NCI-H446 treated with DMSO at 0.1 percent for 48 hours (cell line): ENCODE data around the gene VPS72.
"Not testable (repeated sequence)": the region's sequence is repeated elsewhere in the genome, so short reads cannot be mapped to it uniquely, and the experiment has no call there.

Experiments used
- DNase-seq: peaks from one replicate; lab custom pipeline; 2025; lab: John Stamatoyannopoulos, UW

Gene VPS72

GRCh38 chr1:151189637-151190445 is at the start of gene VPS72:
TSS of gene VPS72 (minus strand) at chr1:151190197. CDS start at chr1:151190121, 76 bp downstream.
- DNase-seq, result peak; percentile 77

GRCh38 chr1:151238467-151238739 is 48.4 kb upstream of the VPS72 start:
- DNase-seq, result peak; percentile 82

GRCh38 chr1:151237678-151238466 is 47.9 kb upstream of the VPS72 start:
- DNase-seq, result no peak

- DNase-seq, result no peak
Measured at GRCh38 chr1:151235235-151235634, 45.2 kb upstream of the VPS72 start.

GRCh38 chr1:151222130-151222529 is 32.1 kb upstream of the VPS72 start:
- DNase-seq, result peak; percentile 12

- no peak for DNase-seq
Measured at GRCh38 chr1:151221616-151222015, 31.6 kb upstream of the VPS72 start.

- DNase-seq, result no peak
Measured at GRCh38 chr1:151213560-151213959, 23.6 kb upstream of the VPS72 start.

GRCh38 chr1:151211972-151212705 is 22.1 kb upstream of the VPS72 start:
- DNase-seq, result no peak

- no peak for DNase-seq
Measured at GRCh38 chr1:151210830-151211229, 20.8 kb upstream of the VPS72 start.

- not testable (repeated sequence) for DNase-seq
Measured at GRCh38 chr1:151205381-151205965, 15.5 kb upstream of the VPS72 start.

GRCh38 chr1:151199873-151200581 is 10.0 kb upstream of the VPS72 start:
- no peak for DNase-seq

GRCh38 chr1:151198254-151199127 is 8.5 kb upstream of the VPS72 start, which contains the start of gene PIP5K1A:
TSS of gene PIP5K1A (plus strand) at chr1:151198552. CDS start at chr1:151198997, 445 bp downstream.
- peak; percentile 95 for DNase-seq

- no peak for DNase-seq
Measured at GRCh38 chr1:151197863-151198253, 7.9 kb upstream of the VPS72 start.

GRCh38 chr1:151196292-151196800 is 6.3 kb upstream of the VPS72 start:
- DNase-seq, result peak; percentile 78

GRCh38 chr1:151194894-151195594 is 5.0 kb upstream of the VPS72 start:
- DNase-seq, result not testable (repeated sequence)

- DNase-seq, result no peak
Measured at GRCh38 chr1:151193856-151194255, 3.9 kb upstream of the VPS72 start.

GRCh38 chr1:151193304-151193703 is 3.3 kb upstream of the VPS72 start:
- DNase-seq, result no peak

- DNase-seq, result no peak
Measured at GRCh38 chr1:151192047-151192446, 2.0 kb upstream of the VPS72 start.

GRCh38 chr1:151188667-151189066 is 1.3 kb downstream of the VPS72 start:
- not testable (repeated sequence) for DNase-seq

- DNase-seq, result no peak
Measured at GRCh38 chr1:151187205-151187604, 2.8 kb downstream of the VPS72 start.
